Activated CD4-positive, alpha-beta T cell treated with anti-CD3 and anti-CD28 coated beads, Interleukin-2, amount 50 U/mL, for 16 hours (primary cell): Measurements from ENCODE around the gene IFT122.
"Not testable (repeated sequence)": the region's sequence is repeated elsewhere in the genome, so short reads cannot be mapped to it uniquely, and the experiment has no call there.

Experiments used
- DNase-seq: peaks from one replicate; pipeline ENCODE4 v3.0.0-alpha.2; 2020

IFT122 gene

DNA sequence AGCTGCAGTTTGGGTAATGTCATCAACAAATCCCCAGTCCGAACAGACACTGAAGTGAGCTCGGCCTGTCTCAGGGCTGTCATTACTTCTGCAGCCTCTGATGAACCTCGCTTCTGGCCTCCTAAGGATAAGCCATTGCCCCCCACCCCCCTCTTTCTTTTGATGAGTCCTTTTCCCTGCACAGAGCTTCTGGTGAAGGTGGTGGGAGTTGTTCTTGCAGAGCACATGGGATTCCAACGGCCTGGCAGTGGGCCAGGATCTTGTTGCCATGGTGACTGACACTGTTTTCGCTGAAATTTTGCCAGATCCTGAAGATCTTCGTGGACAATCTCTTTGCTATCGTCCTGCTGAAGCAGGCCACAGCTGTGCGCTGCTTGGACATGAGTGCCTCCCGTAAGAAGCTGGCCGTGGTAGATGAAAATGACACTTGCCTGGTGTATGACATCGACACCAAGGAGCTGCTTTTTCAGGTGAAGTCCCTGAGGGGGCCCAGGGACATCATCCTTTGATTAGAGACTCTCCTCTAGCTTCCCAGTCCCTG, 41.3 kb downstream of the IFT122 start:
- not testable (repeated sequence) for DNase-seq

DNA sequence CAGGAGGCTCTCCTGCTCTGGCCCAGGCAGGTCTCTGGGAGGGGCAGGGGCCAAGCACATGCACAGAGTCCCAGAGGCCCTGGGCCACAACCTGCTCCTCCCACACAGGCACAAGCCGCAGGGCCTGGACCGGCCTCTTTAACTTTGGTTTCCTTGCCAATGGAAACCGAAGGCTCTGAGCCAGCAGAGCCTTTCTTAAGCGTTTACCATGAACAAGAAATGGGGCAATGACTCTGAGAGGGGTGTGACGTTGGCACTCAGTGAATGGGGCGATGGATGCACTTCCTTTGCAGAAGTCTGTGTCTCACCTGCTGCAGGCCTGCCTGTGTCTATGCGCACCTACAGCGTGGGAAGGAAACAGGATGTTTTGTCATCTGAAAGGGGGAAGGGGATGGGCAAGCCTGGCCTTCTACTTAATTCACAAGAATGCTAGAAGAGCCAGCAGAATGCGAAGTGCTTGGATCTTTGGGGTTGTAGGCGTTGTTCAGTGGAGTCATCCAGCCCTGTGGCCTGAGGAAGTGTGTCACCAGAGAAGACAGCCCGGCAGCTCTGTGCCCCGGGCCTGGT, 41.8 kb downstream of the IFT122 start:
- no peak for DNase-seq

DNA sequence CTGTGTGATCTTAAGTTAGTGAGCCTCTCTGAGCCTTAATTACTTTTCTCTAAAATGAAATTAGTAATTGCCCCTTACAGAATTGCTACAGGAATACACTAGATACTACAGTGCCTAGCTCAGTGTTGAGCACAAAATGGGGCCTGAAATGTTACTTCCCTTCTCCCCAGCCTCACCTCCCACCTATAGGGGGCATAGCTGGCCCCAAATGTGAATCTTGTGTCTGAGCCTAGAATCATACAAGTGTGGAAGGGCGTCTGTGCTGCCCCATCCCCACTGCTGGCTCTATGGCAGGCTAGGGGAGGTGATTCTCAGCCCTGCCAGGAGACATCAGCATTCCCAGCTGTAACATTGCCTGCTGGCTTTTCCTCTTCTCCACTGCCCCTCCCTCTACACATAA, 42.7 kb downstream of the IFT122 start:
- DNase-seq = no peak

DNA sequence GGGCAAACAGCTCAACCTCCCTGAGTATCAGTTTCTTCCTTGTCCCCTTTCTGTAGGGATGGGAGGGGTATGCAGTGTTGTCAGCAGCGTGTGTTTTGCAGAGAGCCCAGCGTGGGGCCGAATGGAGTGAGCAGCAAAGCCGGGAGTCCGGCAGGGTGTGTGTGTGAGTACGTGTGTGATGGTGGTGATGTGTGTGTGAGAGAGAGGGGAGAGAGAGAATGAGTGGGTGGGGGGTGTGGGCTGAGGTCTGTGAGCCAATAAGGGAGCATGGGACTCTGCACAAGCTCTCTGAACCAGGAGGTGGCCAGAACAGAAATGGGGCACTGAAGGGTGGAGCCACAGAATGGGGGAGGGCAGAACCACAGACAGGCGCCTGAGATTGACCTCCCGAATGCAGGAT, 43.8 kb downstream of the IFT122 start:
- DNase-seq = no peak

DNA sequence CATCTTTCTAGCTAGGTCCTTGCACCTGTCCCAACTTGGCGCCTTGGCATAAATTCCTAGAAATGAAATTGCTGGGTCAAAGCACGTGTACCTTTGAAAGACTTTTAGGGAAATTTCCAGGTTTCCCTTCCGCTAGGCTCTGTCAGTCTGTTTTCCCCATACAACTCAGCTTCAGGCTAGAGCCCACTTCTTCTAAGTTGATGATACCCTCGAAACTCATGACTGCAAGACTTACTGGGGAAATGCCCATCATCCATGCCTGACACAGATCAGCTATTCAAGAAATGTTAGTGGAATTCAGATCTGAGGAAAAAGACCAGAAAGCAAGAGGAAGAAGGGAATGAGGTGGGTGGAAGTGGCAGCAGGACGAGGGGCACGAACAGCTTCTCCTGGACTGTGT, 45.1 kb downstream of the IFT122 start:
- DNase-seq = not testable (repeated sequence)

DNA sequence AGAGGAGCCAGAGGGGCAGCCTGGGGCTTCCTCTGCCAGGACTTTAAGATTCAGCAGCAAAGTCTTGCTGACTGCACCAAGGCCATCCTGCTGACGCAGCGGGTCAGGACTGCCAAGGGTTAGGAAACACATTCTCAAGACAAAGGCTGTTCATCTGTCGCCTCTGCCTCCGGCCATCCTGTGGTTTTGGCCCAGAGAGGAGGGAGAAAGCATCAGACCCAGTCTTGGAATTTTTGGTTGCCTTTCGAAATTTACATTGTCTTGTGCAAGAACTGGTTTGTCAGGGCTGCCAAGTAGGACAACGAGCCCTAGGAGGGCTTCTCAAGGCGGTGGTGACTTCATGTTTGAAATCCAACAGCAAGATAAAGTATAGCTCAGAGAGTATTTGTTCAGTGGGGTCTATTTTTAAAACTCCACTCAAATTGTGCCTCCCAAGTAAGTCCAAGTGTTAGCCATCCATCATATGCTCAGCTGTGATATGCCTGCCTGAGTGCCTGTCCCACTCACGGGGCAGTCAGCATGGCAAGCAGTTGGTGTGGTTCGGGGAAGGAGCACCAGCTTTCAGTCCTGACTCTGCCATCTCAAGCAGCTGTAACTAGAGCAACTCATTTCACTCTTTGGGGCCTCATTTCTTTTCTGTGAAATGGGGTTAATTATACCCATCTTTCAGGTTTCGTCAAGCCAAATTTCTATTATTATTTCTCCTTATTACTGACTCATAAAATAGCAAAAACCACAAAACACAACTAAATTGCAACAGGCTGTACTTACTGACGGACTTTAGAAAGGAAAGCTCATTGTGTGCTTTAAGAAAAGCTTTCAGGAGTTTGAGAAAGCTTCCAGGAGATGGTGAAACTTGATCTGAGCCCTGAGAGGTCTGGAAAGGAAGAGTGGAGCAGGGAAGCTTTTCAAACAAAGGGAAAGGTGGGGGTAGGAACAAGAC, 46.0 kb downstream of the IFT122 start:
- DNase-seq = peak; percentile 41

DNA sequence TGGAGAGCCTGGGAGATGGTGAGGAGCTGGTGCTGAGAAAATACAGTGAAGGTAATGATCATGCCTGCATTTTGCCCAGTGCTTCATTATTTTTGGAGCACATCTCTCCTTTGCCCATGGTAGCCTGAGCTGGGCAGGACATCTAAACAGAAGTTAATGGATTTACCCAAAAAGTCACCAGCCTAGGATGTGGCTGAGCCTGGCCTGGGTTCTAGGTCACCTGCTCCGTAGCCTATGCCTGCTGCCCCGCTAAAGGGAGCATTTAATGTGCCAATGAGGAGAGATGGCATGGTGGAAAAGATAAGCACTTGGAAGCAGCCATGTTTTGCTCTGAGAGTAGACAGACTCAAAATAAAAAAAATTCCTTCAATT, 46.6 kb downstream of the IFT122 start:
- no peak for DNase-seq

DNA sequence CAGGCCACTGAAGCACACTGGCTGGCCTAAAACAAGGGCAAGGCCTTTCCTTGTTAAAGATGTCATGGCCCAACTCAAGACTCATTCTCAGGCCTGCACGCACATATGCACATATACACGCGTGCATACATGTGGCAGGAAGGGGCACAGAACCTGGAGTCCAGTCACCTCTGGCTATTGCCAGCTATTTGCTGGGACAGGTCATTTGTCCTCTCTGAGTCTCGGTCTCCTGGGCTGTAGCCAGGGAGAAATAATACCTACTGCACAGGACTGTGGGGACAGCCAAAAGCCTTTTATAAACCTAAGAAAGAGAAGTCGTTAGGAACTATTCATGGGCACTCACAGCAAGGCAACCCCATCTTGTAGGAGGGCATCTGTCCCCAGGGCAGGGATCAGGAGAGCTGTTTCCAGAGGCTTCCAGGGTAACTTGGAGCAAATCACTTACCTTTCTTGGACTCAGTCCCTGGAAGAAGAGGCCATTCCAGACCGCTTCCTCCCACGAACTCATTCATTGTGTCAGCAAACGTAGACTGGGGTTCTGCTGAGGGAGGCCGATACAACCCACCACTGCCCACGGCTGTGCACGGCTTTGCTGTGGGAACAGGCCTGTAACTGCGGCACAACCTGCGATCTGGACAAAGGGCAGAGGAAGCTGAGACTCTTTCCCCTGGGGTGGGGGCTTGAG, 47.3 kb downstream of the IFT122 start:
- DNase-seq = no peak

DNA sequence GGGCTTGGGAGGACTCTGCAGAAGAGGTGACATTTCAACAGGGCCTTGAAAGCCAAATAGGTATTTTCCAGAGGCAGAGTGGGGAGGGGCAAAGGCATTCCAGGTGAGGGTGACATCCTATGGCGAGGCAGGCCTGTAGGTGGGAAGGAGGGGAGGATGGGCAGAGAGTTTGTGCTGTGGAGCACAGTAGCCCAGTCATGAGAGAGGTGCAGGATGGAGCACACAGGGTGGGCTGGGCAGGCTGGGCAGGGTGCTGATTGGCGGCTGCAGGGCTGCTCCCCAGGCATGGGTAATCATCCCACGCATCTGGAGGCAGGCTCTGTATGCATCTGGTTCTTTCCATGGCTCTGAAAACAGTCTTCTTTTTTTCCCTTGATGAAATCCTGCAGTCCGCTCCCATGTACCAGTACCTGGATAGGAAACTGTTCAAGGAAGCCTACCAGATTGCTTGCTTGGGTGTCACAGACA, 47.9 kb downstream of the IFT122 start:
- not testable (repeated sequence) for DNase-seq

DNA sequence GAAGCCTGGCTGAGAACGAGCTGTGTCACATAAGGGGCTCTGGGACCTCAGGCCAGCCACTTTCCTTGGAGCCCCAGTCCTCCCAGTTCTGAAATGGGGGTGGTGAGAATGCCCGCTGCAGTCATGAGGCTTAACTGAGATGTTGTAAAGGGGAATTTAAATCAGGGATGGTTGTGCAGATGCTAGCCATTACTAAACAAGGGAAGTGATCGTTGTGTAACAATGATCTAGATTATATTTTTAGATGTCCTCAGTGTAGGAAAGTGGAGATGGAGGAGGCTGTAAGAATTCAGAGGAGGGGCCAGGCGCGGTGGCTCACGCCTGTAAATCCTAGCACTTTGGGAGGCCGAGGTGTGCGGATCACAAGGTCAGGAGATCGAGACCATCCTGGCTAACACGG, 49.2 kb downstream of the IFT122 start:
- DNase-seq = not testable (repeated sequence)

DNA sequence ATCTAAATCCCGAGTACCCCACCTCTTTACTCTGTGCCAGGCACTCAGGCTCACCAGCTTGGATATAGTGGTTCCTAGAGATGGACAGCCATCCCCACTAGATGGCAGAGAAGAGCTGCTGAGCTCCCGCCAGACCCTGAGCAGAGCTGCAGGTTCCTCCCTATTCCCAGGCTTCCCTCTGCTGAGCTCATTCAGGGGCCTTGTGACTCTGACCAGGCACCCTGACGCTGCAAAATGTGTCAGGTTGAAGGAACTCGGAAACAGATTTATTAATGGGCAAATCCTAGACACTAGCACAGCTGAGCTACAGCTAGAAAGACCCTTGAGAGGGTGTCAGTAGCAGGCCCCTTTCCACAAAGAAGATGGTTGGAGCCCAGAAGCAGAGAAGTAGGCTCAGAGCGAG, 50.2 kb downstream of the IFT122 start:
- DNase-seq = peak; percentile 66

DNA sequence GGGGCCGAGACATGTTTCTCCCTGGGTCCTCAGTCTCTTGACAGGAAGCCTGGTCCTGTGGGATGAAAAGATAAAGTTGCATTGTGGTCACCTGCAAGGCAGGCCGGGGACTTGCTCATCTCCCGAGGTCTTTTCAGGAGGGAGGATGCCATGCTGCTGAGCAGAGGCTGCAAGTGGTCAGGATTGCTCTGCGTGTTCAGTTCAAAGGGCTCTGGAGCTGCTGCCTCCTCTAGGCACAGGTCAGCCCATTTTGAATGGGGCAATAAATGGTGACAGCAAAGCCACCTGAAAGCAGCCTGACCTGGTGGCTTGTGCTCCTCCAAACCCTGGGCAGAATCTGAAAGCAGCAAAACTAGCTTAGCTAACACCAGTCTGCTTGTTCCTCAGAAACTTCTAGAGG, 51.1 kb downstream of the IFT122 start:
- DNase-seq = not testable (repeated sequence)

DNA sequence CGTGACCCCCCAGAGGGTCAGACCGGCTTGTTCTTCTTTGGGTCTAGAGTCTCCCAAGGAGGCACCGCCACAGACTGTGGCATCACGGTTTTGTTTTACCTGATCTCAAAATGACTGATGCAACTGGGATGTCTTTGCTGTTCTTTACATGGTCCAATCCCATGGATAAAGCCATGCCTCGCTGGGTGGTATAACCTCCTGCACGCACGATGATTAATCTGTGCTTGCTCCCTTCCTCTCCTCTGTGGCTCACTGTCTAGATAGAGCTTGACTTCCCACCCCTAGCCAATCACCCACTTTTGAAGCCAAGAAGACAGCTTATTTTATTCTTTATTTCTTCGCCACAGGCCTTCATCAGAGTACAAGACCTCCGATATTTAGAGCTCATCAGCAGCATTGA, 51.8 kb downstream of the IFT122 start:
- no peak for DNase-seq

DNA sequence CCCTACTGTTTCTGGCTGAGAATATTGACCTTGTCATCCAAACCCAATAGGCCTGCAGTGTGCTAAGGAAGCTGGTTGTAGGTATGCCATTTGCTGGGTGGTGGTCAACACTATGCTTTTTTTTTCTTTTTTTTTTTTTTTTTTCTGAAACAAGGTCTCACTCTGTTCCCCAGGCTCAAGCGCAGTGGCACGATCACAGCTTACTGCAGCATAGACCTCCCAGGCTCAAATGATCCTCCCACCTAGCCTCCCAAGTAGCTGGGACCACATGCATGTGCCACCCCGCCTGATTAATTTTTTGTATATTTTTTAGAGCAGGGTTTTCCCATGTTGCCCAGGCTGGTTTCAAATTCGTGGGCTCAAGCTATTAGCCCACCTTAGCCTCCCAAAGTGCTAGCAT, 52.7 kb downstream of the IFT122 start:
- DNase-seq = no peak

DNA sequence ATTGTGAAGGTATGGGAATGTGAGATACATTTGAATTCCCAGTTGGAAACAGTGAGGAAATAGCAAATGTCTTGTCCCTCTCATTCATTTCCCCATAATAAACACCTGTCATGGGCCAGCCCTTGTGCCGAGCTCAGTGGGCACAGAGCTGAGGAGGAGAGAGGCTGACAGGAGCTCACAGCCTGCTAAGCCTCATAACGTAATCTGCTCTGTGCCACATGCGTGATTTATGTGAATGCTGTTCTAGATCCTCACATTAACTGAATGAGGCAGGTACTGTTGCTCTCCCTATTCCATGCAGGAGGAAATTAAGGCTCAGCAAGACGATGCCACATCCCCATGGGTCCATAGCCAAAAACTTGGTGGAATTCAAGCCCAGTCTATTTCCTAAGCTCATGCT, 53.2 kb downstream of the IFT122 start:
- no peak for DNase-seq

DNA sequence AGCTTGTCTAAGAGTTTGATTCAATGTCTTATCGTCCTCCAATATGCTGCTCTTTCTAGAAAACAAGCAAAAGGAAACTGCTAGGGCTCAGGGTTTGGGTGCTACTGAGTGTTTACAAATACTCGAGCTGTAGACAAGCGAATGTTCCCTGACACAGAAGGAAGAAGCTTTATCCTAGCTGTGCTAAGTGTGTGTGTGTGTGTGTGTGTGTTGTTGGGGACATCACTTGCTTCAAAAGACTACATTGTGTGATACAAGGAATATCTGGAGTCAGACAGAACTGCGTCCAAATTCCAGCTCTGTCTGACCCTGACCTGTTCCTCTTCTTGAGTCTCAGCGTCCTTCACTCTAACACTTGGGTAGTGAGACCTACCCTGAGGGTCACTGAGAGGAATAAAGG, 54.5 kb downstream of the IFT122 start:
- DNase-seq = not testable (repeated sequence)

DNA sequence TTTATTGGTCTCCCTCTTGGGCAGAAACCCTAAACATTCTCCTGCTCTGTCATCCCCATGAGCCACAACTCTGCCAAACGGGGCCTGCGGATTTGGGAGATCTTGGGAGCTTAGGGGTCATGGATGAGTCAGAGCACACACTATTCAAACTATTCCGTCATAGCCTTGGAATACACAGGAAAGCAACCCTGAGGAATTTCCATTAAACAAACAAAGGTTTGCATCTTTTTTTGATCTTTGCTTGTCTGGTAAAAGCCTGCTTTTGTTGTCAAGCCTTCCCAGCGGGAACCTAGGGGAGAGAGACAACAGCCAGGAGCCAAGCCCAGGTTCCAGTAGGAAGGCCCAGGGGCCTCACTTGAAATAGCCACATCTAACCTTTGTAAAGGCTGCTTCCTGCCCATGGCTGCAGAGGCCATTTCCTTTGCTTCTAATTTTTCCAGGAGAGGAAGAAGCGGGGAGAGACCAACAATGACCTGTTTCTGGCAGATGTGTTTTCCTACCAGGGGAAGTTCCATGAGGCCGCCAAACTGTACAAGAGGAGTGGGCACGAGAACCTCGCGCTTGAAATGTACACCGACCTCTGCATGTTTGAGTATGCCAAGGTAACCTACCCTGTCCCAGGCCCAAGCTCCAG, 55.1 kb downstream of the IFT122 start:
- not testable (repeated sequence) for DNase-seq

DNA sequence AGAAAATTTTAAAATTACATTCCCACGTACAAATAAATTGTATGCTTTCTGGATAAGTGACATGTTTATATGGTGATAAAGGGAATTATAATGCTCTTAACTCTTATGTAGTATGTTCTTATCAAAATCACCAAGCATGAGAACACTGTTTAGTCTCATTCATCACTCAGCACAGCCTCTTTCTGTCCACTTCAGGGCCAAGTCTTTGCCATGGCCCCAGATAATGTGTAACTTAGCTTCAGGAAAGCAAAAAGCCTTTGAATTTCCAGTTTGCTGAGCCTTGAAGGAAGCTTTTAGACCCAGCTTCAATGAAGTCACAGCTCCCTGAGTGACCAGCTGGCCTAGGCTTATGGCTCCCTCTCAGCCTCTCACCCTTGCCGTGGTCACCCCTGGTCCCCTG, 57.9 kb downstream of the IFT122 start:
- not testable (repeated sequence) for DNase-seq

DNA sequence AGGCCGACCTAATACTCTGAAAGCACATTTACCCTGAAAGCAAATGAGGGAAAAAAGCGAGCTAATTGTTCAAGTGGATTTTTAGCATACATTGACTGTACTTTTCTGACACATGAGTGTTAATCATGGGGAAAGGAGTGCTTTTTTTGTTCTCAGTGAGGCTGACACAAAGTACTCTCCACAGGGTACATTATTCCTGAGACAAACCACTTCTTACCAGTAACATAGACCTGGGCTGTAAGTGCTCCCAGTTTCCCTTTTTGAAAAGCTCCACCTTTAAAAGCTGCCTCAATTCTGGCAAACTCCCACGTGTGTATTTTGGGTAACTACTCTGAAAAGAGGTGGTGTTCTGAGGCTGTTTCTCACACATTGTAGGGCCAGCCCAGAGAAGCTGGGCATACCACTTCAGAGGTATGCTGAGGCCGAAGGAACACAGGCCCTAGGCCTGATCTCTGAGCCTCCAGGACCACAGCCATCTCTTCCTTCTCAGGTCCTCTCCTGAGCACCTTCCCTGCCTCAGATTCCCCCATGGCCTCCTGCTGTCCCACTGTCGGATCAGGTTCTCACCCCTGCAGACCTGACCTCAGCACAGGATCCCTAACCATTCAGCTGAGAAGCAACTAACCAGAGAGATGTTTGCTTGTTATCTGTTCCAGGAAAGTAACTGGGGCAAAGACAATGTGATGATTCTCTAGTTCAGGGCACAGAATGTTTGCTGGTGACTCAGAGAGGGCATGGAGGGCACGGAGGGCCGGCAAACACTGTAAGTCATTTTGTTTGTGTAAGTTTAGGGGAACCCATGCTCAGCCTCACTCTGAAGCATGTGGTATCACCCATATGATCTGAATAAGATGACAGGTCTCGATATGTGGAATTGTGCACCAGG, 58.8 kb downstream of the IFT122 start:
- not testable (repeated sequence) for DNase-seq

DNA sequence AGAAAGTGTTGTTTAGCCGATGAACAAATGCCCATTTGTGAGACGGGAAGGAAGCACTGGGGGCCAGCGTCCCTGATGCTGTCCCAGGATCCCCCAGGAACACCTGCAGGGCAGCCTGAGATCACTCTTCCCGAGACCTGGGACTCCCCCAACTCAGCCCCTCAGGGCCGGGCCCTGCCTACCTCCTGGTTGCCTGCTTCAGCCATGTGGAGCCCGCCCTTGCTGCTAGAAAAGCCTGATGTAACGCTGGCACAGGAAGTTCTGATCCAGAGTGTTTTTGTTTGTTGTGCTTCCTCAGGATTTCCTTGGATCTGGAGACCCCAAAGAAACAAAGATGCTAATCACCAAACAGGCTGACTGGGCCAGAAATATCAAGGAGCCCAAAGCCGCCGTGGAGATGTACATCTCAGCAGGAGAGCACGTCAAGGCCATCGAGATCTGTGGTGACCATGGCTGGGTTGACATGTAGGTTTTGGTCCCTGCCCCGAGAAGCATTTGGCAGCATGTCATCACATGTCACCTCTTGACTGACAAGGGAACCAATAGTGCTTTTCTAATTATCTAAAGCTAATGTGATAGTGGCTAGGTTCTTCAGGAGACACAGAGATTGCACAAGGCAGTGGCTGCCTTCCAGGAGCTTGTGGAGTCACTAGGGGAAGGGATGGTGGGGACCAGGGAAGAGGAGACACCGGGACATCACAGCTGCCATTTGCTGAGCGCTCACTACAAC, 59.7 kb downstream of the IFT122 start:
- DNase-seq = not testable (repeated sequence)

DNA sequence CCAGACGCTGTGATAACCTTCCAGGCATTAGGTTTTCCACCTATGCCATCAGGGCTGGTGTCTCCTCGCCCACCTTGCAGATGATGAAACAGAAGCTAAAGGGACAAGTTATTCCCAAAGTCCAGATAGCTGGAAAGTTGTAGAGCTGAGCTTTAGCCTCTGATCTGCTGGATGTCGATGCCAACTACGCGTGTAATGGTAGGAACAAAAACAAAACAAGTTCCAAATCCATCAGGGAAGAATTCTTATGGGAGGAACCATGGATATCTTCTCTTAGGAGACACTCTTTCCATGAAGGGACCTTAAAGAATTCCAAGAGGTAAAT, 60.3 kb downstream of the IFT122 start:
- DNase-seq = no peak
